Activated T-cell treated with anti-CD3 and anti-CD28 coated beads for 1 hour (primary cell): ENCODE measurements around the gene GTF2I.
"Not testable (repeated sequence)": the region's sequence is repeated elsewhere in the genome, so short reads cannot be mapped to it uniquely, and the experiment has no call there.

Experiments used
- DNase-seq: peaks from one replicate; pipeline ENCODE4 v3.0.0-alpha.2; 2020; ENCODE audit warnings: low read depth

The GTF2I gene

DNA sequence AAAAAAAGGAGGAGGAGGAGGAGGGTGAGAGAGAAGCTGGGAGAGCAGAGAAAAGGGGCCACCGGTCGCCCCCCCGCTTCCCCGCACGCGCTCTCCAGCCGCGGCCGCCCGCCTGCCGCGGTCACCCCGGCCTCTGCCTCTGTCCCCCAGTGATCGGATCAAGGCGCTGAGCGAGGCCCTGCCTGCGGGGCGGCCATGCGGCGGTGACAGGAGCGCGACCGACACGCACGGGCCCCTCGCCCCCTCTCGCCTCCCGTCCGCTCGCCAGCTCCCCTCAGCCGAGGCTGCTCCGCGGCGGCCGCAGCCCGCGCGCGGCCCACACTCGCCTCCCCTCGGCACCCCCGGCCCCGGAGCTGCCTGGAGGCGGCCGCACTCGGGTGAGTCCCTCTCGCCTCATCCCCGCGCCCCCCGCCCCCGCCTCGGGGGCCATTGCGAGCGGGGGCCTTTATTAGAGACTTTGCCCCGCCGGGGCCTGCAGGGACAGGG is at the start of gene GTF2I:
Gene GTF2I (plus strand): TSS at position 27 of the 486 bp plus-strand sequence. CDS start 31,411 bp downstream, outside the sequence.
- peak; percentile 31 for DNase-seq

DNA sequence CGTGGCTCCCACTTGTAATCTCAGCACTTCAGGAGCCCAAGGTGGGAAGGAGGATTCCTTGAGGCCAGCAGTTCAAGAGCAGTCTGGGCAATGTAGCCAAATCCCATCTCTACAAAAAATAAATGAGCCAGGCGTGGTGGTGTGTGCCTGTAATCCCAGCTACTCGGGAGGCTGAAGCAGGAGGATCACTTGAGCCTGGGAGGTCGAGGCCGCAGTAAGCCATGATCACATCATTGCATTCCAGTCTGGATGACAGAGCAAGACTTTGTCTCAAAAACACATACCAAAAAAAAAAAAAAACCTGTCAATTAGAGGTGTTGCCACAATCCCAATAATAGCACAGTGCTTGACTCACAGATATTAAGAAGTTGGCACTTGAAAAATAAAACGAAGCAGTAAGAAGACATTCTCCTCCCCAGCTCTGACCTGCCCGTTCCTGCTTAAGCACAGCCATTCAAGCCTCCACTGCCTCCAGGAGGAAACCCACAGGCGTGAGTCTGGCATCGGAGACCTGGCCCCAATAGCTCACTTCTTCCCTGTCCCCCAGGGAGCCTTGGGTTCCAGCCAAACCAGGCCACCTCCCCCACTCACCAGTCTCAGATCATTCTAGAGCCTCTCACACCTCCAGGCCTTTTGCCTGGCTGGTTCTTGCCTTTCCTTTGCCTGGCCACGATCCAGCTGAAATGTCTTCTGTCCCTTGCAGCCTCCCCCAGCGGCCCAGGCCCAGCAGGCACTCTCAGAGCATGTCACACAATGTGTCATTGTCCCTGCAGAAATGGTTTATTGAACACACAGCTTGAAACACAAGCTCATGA is 45.3 kb upstream of the GTF2I start:
- no peak for DNase-seq

DNA sequence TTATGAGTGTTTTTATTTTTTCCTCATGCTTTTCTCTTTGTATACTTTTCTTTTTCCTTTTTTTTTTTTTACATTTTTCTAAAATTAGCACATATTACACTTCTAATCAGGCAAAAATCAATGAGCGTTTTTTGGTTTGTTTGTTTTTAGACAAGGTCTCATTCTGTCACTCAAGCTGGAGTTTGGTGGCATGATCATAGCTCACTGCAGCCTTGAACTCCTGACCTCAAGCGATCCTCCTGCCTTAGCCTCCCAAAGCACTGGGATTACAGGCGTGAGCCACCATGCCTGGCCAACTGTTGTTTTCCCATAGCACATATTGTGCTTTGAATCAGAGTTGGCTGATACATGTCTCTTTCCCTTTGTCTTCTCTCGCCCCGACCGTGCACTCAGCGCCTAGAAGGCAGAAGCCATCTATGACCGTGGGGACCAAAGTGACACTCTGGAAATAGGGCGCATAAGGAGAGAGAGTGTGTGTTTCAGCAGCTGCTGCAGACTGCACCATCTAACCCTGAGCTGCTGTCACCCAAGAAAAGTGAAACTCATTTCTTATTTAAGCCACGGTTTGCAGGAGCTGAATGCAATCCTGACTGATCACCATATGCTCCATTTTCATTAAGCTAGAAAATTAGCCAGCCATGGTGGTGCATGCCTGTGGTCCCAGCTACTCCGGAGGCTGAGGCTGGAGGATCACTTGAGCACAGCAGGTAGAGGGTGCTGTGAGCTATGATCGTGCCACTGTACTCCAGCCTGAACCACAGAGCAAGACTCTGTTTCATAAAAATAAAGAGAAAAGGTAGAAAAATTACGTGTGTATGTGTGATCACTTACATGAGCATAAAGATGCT is 41.4 kb upstream of the GTF2I start:
- no peak for DNase-seq

GRCh38 chr7:74617180-74617744 is 40.3 kb upstream of the GTF2I start:
- DNase-seq: no peak

GRCh38 chr7:74619235-74619860 is 38.2 kb upstream of the GTF2I start:
- no peak for DNase-seq

GRCh38 chr7:74622228-74622749 is 35.2 kb upstream of the GTF2I start:
- DNase-seq: no peak

DNA sequence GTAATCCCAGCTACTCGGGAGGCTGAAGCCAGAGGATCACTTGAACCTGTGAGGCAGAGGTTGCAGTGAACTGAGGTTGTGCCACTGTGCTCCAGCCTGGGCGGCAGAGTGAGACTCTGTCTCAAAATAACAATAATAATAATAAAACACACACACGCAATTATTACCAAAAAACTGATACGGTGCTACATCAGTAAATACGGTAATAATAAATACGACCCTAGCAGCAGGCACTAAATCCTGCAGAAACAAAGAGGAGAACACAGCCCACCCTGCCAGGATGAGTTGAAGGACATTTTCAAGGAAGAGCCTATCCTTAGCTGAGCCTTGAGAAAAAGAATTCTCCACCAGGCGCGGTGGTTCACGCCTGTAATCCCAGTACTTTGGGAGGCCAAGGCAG is 34.4 kb upstream of the GTF2I start:
- no peak for DNase-seq

- DNase-seq: no peak
Observed at GRCh38 chr7:74625446-74625845, 32.1 kb upstream of the GTF2I start.

DNA sequence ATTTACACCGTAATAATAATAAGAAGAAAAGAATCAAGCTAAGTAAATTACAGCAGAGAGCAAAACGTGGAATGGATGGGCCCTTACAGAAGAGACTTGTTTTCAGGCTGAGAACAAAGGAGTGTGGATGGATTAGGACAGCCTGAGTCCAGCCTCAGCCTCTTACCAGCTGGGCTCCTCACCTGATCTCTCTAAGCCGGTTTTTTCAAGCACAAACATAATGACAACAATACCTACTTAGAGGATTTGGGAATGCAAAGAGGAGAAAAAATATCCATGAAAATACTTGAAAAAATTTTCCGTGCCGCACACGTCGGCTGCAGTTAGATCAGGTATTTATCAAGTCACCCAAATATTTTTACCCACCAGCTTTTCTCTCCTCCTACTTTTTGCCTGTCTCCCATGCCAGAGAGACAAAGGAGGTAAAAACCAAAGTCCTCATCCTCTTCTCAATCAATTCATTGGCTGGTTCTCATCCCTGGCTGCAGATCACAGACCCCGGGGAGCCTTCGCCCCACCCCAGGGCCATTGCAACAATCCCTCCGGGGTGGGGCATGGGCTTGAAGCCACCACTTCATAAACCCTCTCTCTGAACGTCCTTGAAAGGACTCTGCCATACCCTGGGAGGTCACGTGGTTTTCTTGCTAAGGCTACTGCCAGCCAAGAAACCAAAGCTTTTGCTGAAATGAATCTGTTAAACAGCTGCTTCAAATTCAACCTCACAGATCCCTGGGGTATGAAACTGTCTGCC is 29.7 kb upstream of the GTF2I start:
- no peak for DNase-seq

DNA sequence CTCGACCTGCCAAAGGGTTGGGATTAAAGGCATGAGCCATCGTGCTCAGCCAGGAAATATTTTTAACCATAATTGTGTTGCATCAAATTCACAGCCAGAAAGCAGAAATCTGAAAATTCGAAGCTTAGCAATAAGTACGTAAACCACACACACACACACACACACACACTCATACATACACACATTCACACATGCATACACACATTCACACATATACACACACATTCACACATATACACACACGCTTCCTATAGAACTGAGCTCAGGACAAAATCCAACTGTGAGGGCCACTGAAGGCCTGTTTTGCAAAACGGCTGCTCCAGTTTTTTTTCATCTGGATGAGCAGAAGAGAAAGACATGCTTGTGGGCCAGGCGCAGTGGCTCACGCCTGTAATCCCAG is 25.0 kb upstream of the GTF2I start:
- no peak for DNase-seq

DNA sequence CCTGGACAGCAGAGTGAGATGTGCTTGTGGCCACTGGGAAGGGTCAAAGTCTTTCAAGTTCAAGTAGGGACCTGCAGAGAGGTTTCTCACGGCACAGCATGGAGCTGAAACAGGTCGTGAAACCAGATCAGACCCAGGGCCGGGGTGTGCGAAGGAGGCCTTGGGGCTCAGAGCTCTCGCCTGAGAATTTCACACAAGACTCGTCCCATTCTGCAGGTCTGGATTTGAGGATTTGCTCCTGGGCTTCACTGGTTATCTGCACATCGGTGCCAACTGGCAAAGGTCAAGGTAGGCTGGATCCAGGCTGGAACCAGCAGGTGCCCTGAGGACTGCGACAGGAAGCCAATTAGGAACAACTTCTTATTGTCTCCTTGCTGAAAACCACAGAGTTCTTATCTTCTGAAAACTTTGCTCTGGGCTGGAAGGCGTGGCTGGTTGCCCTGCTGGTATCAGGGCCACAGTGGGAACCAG is 24.0 kb upstream of the GTF2I start:
- DNase-seq: no peak

DNA sequence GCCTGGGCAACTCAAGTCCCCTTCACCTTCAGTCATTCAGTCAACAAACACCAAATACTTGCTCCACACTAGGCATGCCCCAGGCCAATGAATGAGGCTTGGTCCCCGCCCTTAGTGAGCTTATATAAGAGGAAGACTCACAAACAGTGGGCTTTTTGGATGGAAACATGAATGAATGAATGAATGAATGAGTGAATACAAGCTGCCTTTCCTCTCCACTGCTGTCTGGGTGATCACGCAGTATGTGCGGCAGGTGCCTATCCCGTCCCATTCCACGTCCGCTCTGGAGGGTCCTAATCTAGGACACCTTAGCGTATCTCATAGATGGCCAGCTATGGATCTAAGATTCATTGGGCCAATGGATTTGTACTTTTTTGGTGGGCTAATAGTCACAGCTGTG is 19.8 kb upstream of the GTF2I start:
- no peak for DNase-seq

DNA sequence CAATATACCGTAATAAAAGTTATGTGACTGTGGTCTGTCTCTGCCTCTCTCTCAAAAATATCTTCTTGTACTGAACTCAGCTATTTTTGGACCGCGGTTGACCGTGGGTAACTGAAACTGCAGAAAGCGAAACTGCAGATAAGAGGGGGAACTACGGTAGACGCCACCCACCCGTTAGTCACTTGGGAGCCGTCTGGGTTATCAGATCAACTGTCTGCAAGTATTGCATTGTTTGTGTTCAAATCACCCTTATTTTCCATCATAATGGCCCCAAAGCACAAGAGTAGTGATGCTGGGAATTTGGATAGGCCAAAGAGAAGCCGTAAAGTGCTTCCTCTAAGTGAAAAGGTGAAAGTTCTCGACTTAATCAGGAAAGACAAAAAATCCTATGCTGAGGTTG is 7.5 kb upstream of the GTF2I start:
- peak; percentile 63 for DNase-seq

- DNase-seq: not testable (repeated sequence)
Observed at GRCh38 chr7:74650493-74651132, 6.9 kb upstream of the GTF2I start.

GRCh38 chr7:74651133-74651504 is 6.4 kb upstream of the GTF2I start:
- DNase-seq: not testable (repeated sequence)

- no peak for DNase-seq
Observed at GRCh38 chr7:74653686-74654181, 3.8 kb upstream of the GTF2I start.

GRCh38 chr7:74654811-74655210 is 2.7 kb upstream of the GTF2I start:
- no peak for DNase-seq

GRCh38 chr7:74655324-74655723 is 2.2 kb upstream of the GTF2I start:
- DNase-seq: no peak

DNA sequence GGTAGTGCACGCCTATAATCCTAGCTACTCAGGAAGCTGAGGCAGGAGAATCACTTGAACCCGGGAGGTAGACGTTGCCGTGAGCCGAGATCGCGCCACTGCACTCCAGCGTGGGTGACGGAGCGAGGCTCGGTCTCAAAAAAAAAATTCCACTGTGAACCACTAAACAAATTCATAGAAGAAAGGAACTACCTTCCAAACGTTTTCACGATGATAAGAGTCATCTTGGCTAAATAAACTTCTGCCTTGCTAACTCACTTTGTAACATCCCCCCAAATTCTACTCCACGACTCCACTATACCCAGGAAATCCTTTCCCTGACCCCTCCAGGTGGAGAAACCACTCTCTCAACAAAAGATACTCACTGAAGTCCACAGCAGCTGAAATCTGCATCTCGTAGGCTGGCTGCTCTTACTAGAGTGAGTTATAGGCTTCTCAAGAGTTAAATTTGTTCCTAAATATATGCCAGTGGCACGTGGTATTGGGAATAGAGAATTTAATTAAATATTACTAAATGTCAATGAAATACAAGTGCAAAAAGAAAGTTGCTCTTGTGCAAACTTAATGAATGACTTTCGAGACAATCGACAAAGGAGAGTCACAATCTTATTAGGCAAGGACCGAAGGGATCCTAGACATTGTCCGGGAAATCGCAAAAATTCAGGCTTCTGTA is 1.6 kb upstream of the GTF2I start:
- no peak for DNase-seq

DNA sequence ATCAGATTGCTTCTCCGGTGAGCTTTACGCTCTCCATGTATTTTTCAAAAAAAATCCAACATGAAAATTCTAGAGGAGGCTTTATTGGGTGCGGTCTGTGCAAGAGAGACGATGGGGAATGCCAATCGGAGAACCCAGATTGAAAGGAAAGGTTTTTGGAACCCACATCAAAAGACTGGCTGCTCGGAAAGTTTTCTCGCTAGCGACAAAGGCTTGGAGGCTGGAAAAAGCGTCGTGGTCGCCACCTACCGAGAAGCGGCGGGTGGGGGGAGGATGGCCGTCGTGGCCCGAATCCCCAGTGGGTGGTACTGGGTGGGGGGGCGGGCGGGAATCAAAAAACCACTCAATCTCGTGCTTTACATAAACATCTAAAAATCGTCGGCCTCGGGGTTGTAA is 1.1 kb upstream of the GTF2I start:
- DNase-seq: peak; percentile 47
